SK-N-SH (cell line): ENCODE measurements around the gene TOLLIP. TPM values are rescaled to one million over a fixed set of nuclear protein-coding genes. Genes with fewer than 3 reads are reported as not detected.

Source experiments
- CTCF ChIA-PET: fragments of 300-600, 350-600 bp; formaldehyde crosslinking; extraction: SDS; loops from one replicate; lab custom pipeline; 2021; lab: Yijun Ruan, JAX
- POLR2A ChIA-PET: fragments of 350-600 bp; sonication (Branson Sonifier 250); formaldehyde crosslinking; extraction: SDS; loops from one replicate; lab custom pipeline; 2020; ENCODE audit warnings: antibody characterized with exemption, inconsistent platforms; lab: Yijun Ruan, JAX
- DNase-seq: peaks from one replicate; pipeline ENCODE4 v3.0.0; 2012
- H2AFZ ChIP-seq: fragments of 200-600 bp; sonication (generic); 2 replicates; pipeline ENCODE4 v1.8.1; 2016; ENCODE audit warnings: antibody characterized with exemption, mild to moderate bottlenecking, low read depth
- H3F3A ChIP-seq: fragments of 200-600 bp; sonication (generic); replicated peaks from 2 replicates; pipeline ENCODE3; 2016; ENCODE audit warnings: antibody characterized with exemption, mild to moderate bottlenecking; ENCODE audit not compliant: insufficient read depth
- H3K27ac ChIP-seq, 2 experiments: fragments of 200-500 bp in 1 of 2; fragments of 200-600 bp in 1 of 2; sonication (Bioruptor generic) in 1 of 2; sonication (generic), shearing (Covaris generic) in 1 of 2; 2 replicates each; pipeline versions ENCODE4 v1.5.1 to v1.6.1; 2014 to 2016; ENCODE audit warnings: low read depth in 2 of 2, inconsistent platforms in 1 of 2, low read length in 1 of 2, mild to moderate bottlenecking in 1 of 2, mixed read lengths in 1 of 2
- H3K27me3 ChIP-seq: fragments of 200-600 bp; sonication (generic), shearing (Covaris generic); 2 replicates; pipeline ENCODE4 v1.6.1; 2016; ENCODE audit warnings: mixed run types; ENCODE audit not compliant: insufficient read depth
- H3K36me3 ChIP-seq, 2 experiments: fragments of 200-500 bp in 1 of 2; fragments of 200-600 bp in 1 of 2; sonication (Bioruptor generic) in 1 of 2; sonication (generic) in 1 of 2; replicated peaks in 1 of 2; 2 replicates each; pipeline versions ENCODE3 to v1.5.1; 2014 to 2016; ENCODE audit warnings: low read length in 1 of 2, mild to moderate bottlenecking in 1 of 2; ENCODE audit not compliant: insufficient read depth in 2 of 2, control insufficient read depth in 1 of 2
- H3K4me1 ChIP-seq, 2 experiments: fragments of 200-500 bp in 1 of 2; fragments of 200-600 bp in 1 of 2; sonication (Bioruptor generic) in 1 of 2; sonication (generic), shearing (Covaris generic) in 1 of 2; 2 replicates each; pipeline versions ENCODE4 v1.5.1 to v1.6.1; 2014 to 2016; ENCODE audit warnings: low read depth in 1 of 2, low read length in 1 of 2, mixed run types in 1 of 2; ENCODE audit not compliant: insufficient read depth in 2 of 2, control insufficient read depth in 1 of 2
- H3K4me2 ChIP-seq: fragments of 200-600 bp; sonication (generic), shearing (Covaris generic); 2 replicates; pipeline ENCODE4 v1.6.1; 2017; ENCODE audit warnings: mixed run types
- H3K4me3 ChIP-seq, 2 experiments: fragments of 200-500 bp in 1 of 2; fragments of 200-600 bp in 1 of 2; sonication (Bioruptor generic) in 1 of 2; sonication (generic), shearing (Covaris generic) in 1 of 2; 2 replicates each; pipeline versions ENCODE4 v1.5.1 to v1.8.1; 2014 to 2016; ENCODE audit warnings: low read depth in 2 of 2, inconsistent platforms in 1 of 2, low read length in 1 of 2, mild to moderate bottlenecking in 1 of 2, mixed read lengths in 1 of 2, moderate library complexity in 1 of 2
- H3K79me2 ChIP-seq: fragments of 200-600 bp; sonication (generic); 2 replicates; pipeline ENCODE4 v1.8.1; 2017; ENCODE audit warnings: mild to moderate bottlenecking; ENCODE audit not compliant: insufficient read depth
- H3K9ac ChIP-seq: fragments of 200-600 bp; sonication (generic); 2 replicates; pipeline ENCODE4 v1.6.1; 2017; ENCODE audit warnings: mixed run types
- H3K9me2 ChIP-seq: fragments of 200-600 bp; sonication (generic); 2 replicates; pipeline ENCODE4 v1.6.1; 2017; ENCODE audit warnings: mixed run types
- H3K9me3 ChIP-seq: fragments of 200-600 bp; sonication (generic); 2 replicates; pipeline ENCODE4 v1.6.1; 2017; ENCODE audit warnings: mixed run types, mild to moderate bottlenecking, moderate library complexity
- H4K20me1 ChIP-seq: fragments of 200-600 bp; sonication (generic); 2 replicates; pipeline ENCODE4 v1.6.1; 2017; ENCODE audit warnings: mild to moderate bottlenecking, mixed run types; ENCODE audit not compliant: insufficient read depth
- CTCF ChIP-seq: fragments of 200-600 bp; sonication (generic); IDR thresholded peaks from 2 replicates; pipeline ENCODE4 v1.6.1; 2017; ENCODE audit warnings: antibody characterized with exemption, mild to moderate bottlenecking, moderate library complexity
- ELF1 ChIP-seq: IDR thresholded peaks from 2 replicates; pipeline ENCODE4 v1.4.0; 2012
- FOSL2 ChIP-seq: IDR thresholded peaks from 2 replicates; pipeline ENCODE4 v1.4.0; 2012; ENCODE audit warnings: low read depth, mild to moderate bottlenecking, moderate library complexity, borderline replicate concordance
- GATA2 ChIP-seq: sonication (generic); formaldehyde crosslinking; IDR thresholded peaks from 2 replicates; pipeline ENCODE4 v1.5.0; 2020; ENCODE audit warnings: mild to moderate bottlenecking, missing genetic modification reagents
- IRF3 ChIP-seq: fragments of 150-350 bp; IDR thresholded peaks from 2 replicates; pipeline ENCODE4 v1.6.1; 2016; ENCODE audit warnings: mild to moderate bottlenecking, low read depth, low read length
- MEF2A ChIP-seq: IDR thresholded peaks from 2 replicates; pipeline ENCODE4 v1.4.0; 2012; ENCODE audit warnings: low read depth, borderline replicate concordance
- MXI1 ChIP-seq: IDR thresholded peaks from 2 replicates; pipeline ENCODE4 v1.6.1; 2012; ENCODE audit warnings: mild to moderate bottlenecking, low read depth, low read length, improper control_type of control experiment
- NFIC ChIP-seq: IDR thresholded peaks from 2 replicates; pipeline ENCODE4 v1.4.0; 2012; ENCODE audit warnings: borderline replicate concordance
- NRF1 ChIP-seq: IDR thresholded peaks from 2 replicates; pipeline ENCODE4 v1.6.1; 2012; ENCODE audit warnings: low read depth, mild to moderate bottlenecking, low read length
- POLR2AphosphoS5 ChIP-seq: IDR thresholded peaks from 2 replicates; pipeline ENCODE4 v1.6.1; 2012; ENCODE audit warnings: low read depth, low read length
- REST ChIP-seq: IDR thresholded peaks from 2 replicates; pipeline ENCODE4 v1.6.1; 2012; ENCODE audit warnings: mild to moderate bottlenecking, low read depth, low read length, moderate library complexity
- SIN3A ChIP-seq: IDR thresholded peaks from 2 replicates; pipeline ENCODE4 v1.6.1; 2012; ENCODE audit warnings: low read depth, mild to moderate bottlenecking, low read length, moderate library complexity, borderline replicate concordance
- TCF12 ChIP-seq: IDR thresholded peaks from 2 replicates; pipeline ENCODE4 v1.4.0; 2012
- USF1 ChIP-seq: IDR thresholded peaks from 2 replicates; pipeline ENCODE4 v1.4.0; 2012; ENCODE audit warnings: low read depth, borderline replicate concordance
- USF2 ChIP-seq: fragments of 150-350 bp; IDR thresholded peaks from 2 replicates; pipeline ENCODE4 v1.6.1; 2017; ENCODE audit warnings: antibody characterized with exemption, low read length, low read depth, borderline replicate concordance
- YY1 ChIP-seq: IDR thresholded peaks from 2 replicates; pipeline ENCODE4 v1.4.0; 2012; ENCODE audit warnings: low read depth, mild to moderate bottlenecking
- WGBS: methylation state at CpG from one replicate; pipeline ENCODE4 v1.1.6; 2017; ENCODE audit warnings: low lambda C conversion rate; 5-methylcytosine and 5-hydroxymethylcytosine counted together
- polyA plus RNA-seq, 3 experiments: library from polyadenylated mRNA; depleted of rRNA; stranded (reverse); fragments of >200 nt; gene quantifications; 2 replicates each; pipeline ENCODE4 v1.2.3, GENCODE V29; 2012

TOLLIP gene
- polyA plus RNA-seq, 1 of the 3 experiments (the other 2 are of a cell fraction): 55.4 TPM

GRCh38 chr11:1317432-1317831 lies 8.0 kb upstream of the TOLLIP start:
- 58% methylated on average over 10 of the region's 10 CpGs for WGBS
- Histone ChIP-seq H3K27me3 (no peaks in the 10 kb centered on the region), H3K4me2 (no peak overlapping the region), H3K9me3 (no peaks in the 10 kb centered on the region), H3K27ac (no peak overlapping the region), H3K9me2 (no peaks in the 10 kb centered on the region), H3K9ac (no peak overlapping the region), H4K20me1 (no peaks in the 10 kb centered on the region), H3K4me3 (no peak overlapping the region), H3F3A (no peaks in the 10 kb centered on the region), H3K4me1 (no peaks in the 10 kb centered on the region), H3K79me2 (no peaks in the 10 kb centered on the region), H3K36me3 (no peaks in the 10 kb centered on the region), H2AFZ (no peak overlapping the region)
- CTCF ChIA-PET: interaction anchor here (0.9 kb wide), 1 partner anchor 10 kb away, joined by 3 read pairs; no protein-coding TSS in a partner anchor
- POLR2A ChIA-PET: no interaction called here
- DNase-seq: no peak
- TF ChIP-seq NRF1 (no peak), POLR2AphosphoS5 (no peak), CTCF (no peak), YY1 (no peak), GATA2 (no peak), SIN3A (no peak), ELF1 (no peak), FOSL2 (no peak), REST (no peak), NFIC (no peak), USF1 (no peak), MXI1 (no peak), USF2 (no peak), MEF2A (no peak), TCF12 (no peak), IRF3 (no peak)
